ENCODE measurements around the gene SMIM7. TPM values are rescaled to one million over a fixed set of nuclear protein-coding genes. Genes with fewer than 3 reads are reported as not detected.

SMIM7 gene
- total RNA-seq, 1 donor from 2014 or later, result 80.2 TPM

DNA sequence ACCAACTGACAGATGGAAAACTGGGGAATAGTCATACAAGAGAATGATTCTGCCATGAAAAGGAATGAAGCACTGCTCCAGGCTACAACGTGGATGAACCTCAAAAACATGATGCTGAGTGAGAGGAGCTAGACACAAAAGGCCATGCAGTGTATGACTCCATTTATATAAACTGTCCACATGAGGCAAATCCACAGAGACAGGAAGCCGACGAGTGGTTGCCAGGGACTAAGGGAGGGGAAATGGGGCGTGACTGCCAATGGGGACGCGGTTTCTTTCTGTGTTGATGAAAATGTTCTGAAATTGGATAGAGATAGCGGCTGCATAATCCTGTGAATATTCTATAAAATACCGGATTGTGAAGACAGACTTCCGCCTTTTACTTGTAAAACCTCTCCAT is 10.2 kb downstream of the SMIM7 start:
- H3K4me3 Mint-ChIP-seq, result no peak overlapping the region
- no peak overlapping the region for H3K27ac Mint-ChIP-seq
- TF ChIP-seq, protein P1, sequence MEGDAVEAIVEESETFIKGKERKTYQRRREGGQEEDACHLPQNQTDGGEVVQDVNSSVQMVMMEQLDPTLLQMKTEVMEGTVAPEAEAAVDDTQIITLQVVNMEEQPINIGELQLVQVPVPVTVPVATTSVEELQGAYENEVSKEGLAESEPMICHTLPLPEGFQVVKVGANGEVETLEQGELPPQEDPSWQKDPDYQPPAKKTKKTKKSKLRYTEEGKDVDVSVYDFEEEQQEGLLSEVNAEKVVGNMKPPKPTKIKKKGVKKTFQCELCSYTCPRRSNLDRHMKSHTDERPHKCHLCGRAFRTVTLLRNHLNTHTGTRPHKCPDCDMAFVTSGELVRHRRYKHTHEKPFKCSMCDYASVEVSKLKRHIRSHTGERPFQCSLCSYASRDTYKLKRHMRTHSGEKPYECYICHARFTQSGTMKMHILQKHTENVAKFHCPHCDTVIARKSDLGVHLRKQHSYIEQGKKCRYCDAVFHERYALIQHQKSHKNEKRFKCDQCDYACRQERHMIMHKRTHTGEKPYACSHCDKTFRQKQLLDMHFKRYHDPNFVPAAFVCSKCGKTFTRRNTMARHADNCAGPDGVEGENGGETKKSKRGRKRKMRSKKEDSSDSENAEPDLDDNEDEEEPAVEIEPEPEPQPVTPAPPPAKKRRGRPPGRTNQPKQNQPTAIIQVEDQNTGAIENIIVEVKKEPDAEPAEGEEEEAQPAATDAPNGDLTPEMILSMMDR (IDR thresholded peaks at IDR 0.05; ENCODE audit: unreplicated experiment), result no peak
- no peak for DNase-seq (ENCODE audit: low spot score in 2 of 2, unreplicated experiment in 2 of 2)
- H3K9me3 Mint-ChIP-seq, result no peaks in the 10 kb centered on the region
- H3K27me3 Mint-ChIP-seq (ENCODE audit: low read depth), result no peaks in the 10 kb centered on the region
- no peaks in the 10 kb centered on the region for H3K4me1 Mint-ChIP-seq
- H3K36me3 Mint-ChIP-seq, result peaks cover 52% of the 10 kb centered on the region

DNA sequence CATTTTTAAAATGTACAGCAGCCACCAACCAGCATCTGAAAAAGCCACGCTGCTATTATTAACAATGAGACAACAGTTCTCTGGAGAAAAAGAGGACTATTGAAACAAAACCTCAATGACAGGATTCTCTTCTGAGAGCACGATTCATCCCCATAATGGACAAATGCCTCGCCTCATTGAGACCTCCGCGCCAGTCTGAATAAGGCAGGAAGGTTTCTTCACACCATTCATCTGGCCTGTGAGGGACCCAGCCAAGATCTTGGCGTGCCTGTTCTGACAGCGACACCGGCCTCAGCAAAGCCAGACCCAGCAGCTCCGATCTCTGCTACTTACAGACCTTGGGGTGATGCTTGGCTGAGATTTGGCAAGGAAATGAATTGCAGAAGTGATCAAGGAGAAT is 14.8 kb downstream of the SMIM7 start:
- H3K4me1 Mint-ChIP-seq, result no peaks in the 10 kb centered on the region
- no peak overlapping the region for H3K27ac Mint-ChIP-seq
- DNase-seq (ENCODE audit: low spot score in 2 of 2, unreplicated experiment in 2 of 2), result no peak
- H3K4me3 Mint-ChIP-seq, result no peak overlapping the region
- no peaks in the 10 kb centered on the region for H3K9me3 Mint-ChIP-seq
- H3K36me3 Mint-ChIP-seq, result peaks cover 39% of the 10 kb centered on the region
- no peaks in the 10 kb centered on the region for H3K27me3 Mint-ChIP-seq (ENCODE audit: low read depth)
- TF ChIP-seq, protein P1 (IDR thresholded peaks at IDR 0.05; ENCODE audit: unreplicated experiment), result no peak

DNA sequence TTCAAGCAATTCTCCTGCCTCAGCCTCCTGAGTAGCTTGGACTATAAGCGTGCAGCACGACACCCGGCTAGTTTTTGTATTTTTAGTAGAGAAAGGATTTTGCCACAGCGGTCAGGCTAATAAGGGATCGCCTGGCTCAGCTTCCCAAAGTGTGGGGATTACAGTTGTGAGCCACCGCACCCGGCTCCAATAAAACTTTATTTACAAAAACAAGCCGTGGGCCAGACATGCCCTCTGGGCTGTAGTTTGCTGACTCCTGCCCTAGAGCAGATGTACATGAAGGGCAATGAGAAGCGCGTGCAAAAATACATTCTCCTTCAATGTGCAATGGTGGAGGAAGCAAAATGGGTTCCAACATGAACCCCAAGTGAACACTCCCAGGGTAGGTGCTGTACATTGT is 18.2 kb downstream of the SMIM7 start:
- H3K4me1 Mint-ChIP-seq, result no peaks in the 10 kb centered on the region
- no peaks in the 10 kb centered on the region for H3K27me3 Mint-ChIP-seq (ENCODE audit: low read depth)
- H3K27ac Mint-ChIP-seq, result no peak overlapping the region
- TF ChIP-seq, protein P1 (IDR thresholded peaks at IDR 0.05; ENCODE audit: unreplicated experiment), result no peak
- H3K4me3 Mint-ChIP-seq, result no peak overlapping the region
- no peak for DNase-seq (ENCODE audit: low spot score in 2 of 2, unreplicated experiment in 2 of 2)
- H3K36me3 Mint-ChIP-seq, result peaks cover 40% of the 10 kb centered on the region
- H3K9me3 Mint-ChIP-seq, result no peaks in the 10 kb centered on the region

DNA sequence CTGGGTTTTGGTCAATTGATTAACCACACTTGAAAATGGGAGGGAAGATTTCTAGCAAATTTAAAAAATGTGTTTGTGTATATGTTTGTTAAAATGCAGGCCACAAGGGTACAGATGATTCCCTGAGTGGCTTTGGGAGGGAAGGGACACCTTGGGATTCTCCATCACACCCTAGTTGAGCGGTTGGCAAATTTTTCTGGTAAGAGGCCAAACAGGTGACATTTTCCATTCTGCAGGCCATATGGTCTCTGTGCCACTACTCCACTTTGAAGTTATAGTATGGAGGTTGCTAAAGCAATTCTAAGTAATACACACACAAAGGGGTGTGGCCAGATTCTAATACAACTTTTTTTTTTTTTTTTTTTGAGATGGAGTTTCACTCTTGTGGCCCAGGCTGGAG is 19.0 kb downstream of the SMIM7 start:
- DNase-seq (ENCODE audit: low spot score in 2 of 2, unreplicated experiment in 2 of 2), result no peak
- Mint-ChIP-seq H3K27me3 (ENCODE audit: low read depth) (no peaks in the 10 kb centered on the region), H3K4me1 (no peaks in the 10 kb centered on the region), H3K9me3 (no peaks in the 10 kb centered on the region), H3K36me3 (peaks cover 39% of the 10 kb centered on the region), H3K27ac (no peak overlapping the region), H3K4me3 (no peak overlapping the region)
- TF ChIP-seq, protein P1 (IDR thresholded peaks at IDR 0.05; ENCODE audit: unreplicated experiment), result no peak

DNA sequence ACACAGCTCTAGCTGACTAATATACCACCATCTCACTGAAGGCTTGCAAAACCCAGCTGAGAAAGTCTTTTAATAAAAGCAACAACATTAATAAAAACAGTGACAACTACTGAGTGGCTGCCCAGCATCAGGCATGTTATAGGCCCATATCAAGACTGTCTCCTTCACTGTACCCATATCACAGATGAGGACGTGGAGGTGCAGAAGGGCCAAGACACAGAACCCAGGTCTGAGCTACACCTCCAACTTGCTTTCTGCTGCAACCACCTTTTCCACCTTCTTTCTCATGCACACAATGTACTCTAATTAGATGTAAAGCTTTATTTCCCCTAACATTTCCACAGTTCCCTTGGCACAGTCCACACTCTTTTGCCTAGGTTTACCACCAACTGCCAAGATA is 21.3 kb downstream of the SMIM7 start:
- TF ChIP-seq, protein P1 (IDR thresholded peaks at IDR 0.05; ENCODE audit: unreplicated experiment), result no peak
- H3K4me3 Mint-ChIP-seq, result no peak overlapping the region
- H3K36me3 Mint-ChIP-seq, result peaks cover 33% of the 10 kb centered on the region
- no peaks in the 10 kb centered on the region for H3K9me3 Mint-ChIP-seq
- H3K27me3 Mint-ChIP-seq (ENCODE audit: low read depth), result no peaks in the 10 kb centered on the region
- no peak for DNase-seq (ENCODE audit: low spot score in 2 of 2, unreplicated experiment in 2 of 2)
- no peaks in the 10 kb centered on the region for H3K4me1 Mint-ChIP-seq
- H3K27ac Mint-ChIP-seq, result no peak overlapping the region

DNA sequence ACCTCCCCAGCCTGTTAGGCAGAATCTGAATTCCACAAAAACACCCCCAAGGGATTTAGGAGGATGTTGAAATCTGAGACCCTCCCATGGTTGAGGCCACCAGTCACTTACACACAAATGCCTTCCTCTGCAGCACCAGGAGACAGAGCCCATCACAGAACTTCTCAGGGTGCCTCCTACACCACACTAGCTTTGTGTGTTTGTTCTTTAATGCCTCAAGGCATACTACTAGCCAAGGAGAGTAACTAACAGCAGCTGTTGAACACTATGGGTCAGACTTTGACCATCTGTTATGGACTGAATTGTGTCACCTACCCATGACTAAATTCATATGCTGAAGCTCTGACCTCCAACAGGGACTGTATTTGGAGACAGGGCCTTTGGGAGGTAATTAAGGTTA is 22.4 kb downstream of the SMIM7 start:
- no peak for DNase-seq (ENCODE audit: low spot score in 2 of 2, unreplicated experiment in 2 of 2)
- Mint-ChIP-seq H3K27ac (no peak overlapping the region), H3K4me1 (no peaks in the 10 kb centered on the region), H3K27me3 (ENCODE audit: low read depth) (no peaks in the 10 kb centered on the region), H3K9me3 (no peaks in the 10 kb centered on the region), H3K4me3 (no peak overlapping the region), H3K36me3 (peaks cover 25% of the 10 kb centered on the region)
- TF ChIP-seq, protein P1 (IDR thresholded peaks at IDR 0.05; ENCODE audit: unreplicated experiment), result no peak
